Measurements from ENCODE around the gene MTUS2.

Gene MTUS2

GRCh38 chr13:29260684-29261083 lies 440.5 kb downstream of the MTUS2 start:
- no peaks in the 10 kb centered on the region for H4K20me1 ChIP-seq (ENCODE audit: insufficient read depth, low read length, poor library complexity, severe bottlenecking)
- no peaks in the 10 kb centered on the region for H3K27me3 ChIP-seq (ENCODE audit: insufficient read depth, low read length, poor library complexity, severe bottlenecking)
- no peak overlapping the region for H2AFZ ChIP-seq (ENCODE audit: low read length)
- H3K4me1 ChIP-seq (ENCODE audit: insufficient read depth, low read length, poor library complexity, severe bottlenecking): no peaks in the 10 kb centered on the region
- no peaks in the 10 kb centered on the region for H3K79me2 ChIP-seq (ENCODE audit: insufficient read depth, low read length)
- TF ChIP-seq EZH2phosphoT487 (IDR thresholded peaks at IDR 0.05; ENCODE audit: borderline replicate concordance) (no peak), CTCF (conservative IDR thresholded peaks at IDR 0.05; ENCODE audit: low read length) (no peak; the same call in 1 of the 2 replicates)
- no peak overlapping the region for H3K4me2 ChIP-seq (ENCODE audit: low read depth, low read length, poor library complexity, severe bottlenecking)
- no peaks in the 10 kb centered on the region for H3F3A ChIP-seq (ENCODE audit: low read depth)
- H3K9me2 ChIP-seq (replicated peaks; ENCODE audit: low read depth, low read length): no peaks in the 10 kb centered on the region
- H3K36me3 ChIP-seq (ENCODE audit: insufficient read depth, low read length): no peaks in the 10 kb centered on the region
- H3K9ac ChIP-seq (ENCODE audit: low read depth, low read length, poor library complexity, severe bottlenecking): no peak overlapping the region
- no peaks in the 10 kb centered on the region for H3K9me3 ChIP-seq (ENCODE audit: insufficient read depth, low read depth, low read length)
- no peak overlapping the region for H3K4me3 ChIP-seq (ENCODE audit: low read length, poor library complexity, severe bottlenecking)

GRCh38 chr13:29266261-29266660 lies 446.1 kb downstream of the MTUS2 start:
- H2AFZ ChIP-seq (ENCODE audit: low read length): no peak overlapping the region
- no peaks in the 10 kb centered on the region for H3K79me2 ChIP-seq (ENCODE audit: insufficient read depth, low read length)
- H3K9ac ChIP-seq (ENCODE audit: low read depth, low read length, poor library complexity, severe bottlenecking): no peak overlapping the region
- H3K4me1 ChIP-seq (ENCODE audit: insufficient read depth, low read length, poor library complexity, severe bottlenecking): no peaks in the 10 kb centered on the region
- H3K27me3 ChIP-seq (ENCODE audit: insufficient read depth, low read length, poor library complexity, severe bottlenecking): no peaks in the 10 kb centered on the region
- no peaks in the 10 kb centered on the region for H3K36me3 ChIP-seq (ENCODE audit: insufficient read depth, low read length)
- H3K4me3 ChIP-seq (ENCODE audit: low read length, poor library complexity, severe bottlenecking): no peak overlapping the region
- H4K20me1 ChIP-seq (ENCODE audit: insufficient read depth, low read length, poor library complexity, severe bottlenecking): no peaks in the 10 kb centered on the region
- H3K9me3 ChIP-seq (ENCODE audit: insufficient read depth, low read depth, low read length): no peaks in the 10 kb centered on the region
- no peaks in the 10 kb centered on the region for H3F3A ChIP-seq (ENCODE audit: low read depth)
- H3K4me2 ChIP-seq (ENCODE audit: low read depth, low read length, poor library complexity, severe bottlenecking): no peak overlapping the region
- TF ChIP-seq EZH2phosphoT487 (IDR thresholded peaks at IDR 0.05; ENCODE audit: borderline replicate concordance) (no peak), CTCF (conservative IDR thresholded peaks at IDR 0.05; ENCODE audit: low read length) (0 out of 2 replicates have a peak, but pooled peaks have one; percentile 12)
- no peaks in the 10 kb centered on the region for H3K9me2 ChIP-seq (replicated peaks; ENCODE audit: low read depth, low read length)

GRCh38 chr13:29266756-29267733 lies 446.9 kb downstream of the MTUS2 start:
- Histone ChIP-seq H3K4me3 (ENCODE audit: low read length, poor library complexity, severe bottlenecking) (no peak overlapping the region), H3K36me3 (ENCODE audit: insufficient read depth, low read length) (no peaks in the 10 kb centered on the region), H2AFZ (ENCODE audit: low read length) (no peak overlapping the region), H3K4me1 (ENCODE audit: insufficient read depth, low read length, poor library complexity, severe bottlenecking) (no peaks in the 10 kb centered on the region), H3F3A (ENCODE audit: low read depth) (no peaks in the 10 kb centered on the region), H3K79me2 (ENCODE audit: insufficient read depth, low read length) (no peaks in the 10 kb centered on the region), H3K9ac (ENCODE audit: low read depth, low read length, poor library complexity, severe bottlenecking) (no peak overlapping the region), H4K20me1 (ENCODE audit: insufficient read depth, low read length, poor library complexity, severe bottlenecking) (no peaks in the 10 kb centered on the region), H3K9me2 (replicated peaks; ENCODE audit: low read depth, low read length) (no peaks in the 10 kb centered on the region), H3K27me3 (ENCODE audit: insufficient read depth, low read length, poor library complexity, severe bottlenecking) (no peaks in the 10 kb centered on the region), H3K4me2 (ENCODE audit: low read depth, low read length, poor library complexity, severe bottlenecking) (no peak overlapping the region), H3K9me3 (ENCODE audit: insufficient read depth, low read depth, low read length) (no peaks in the 10 kb centered on the region)
- TF ChIP-seq EZH2phosphoT487 (IDR thresholded peaks at IDR 0.05; ENCODE audit: borderline replicate concordance) (no peak), CTCF (conservative IDR thresholded peaks at IDR 0.05; ENCODE audit: low read length) (no peak)
